IMR-90 (cell line): Measurements from ENCODE around the gene C3orf18. TPM values are rescaled to one million over a fixed set of nuclear protein-coding genes. Genes with fewer than 3 reads are reported as not detected.

Experiments
- ATAC-seq: fragments of 200-7000 bp; cut with Tn5 transposase; 2 replicates; pipeline ENCODE4 v1.9.1; 2020; ENCODE audit warnings: low read depth, mild to moderate bottlenecking, moderate library complexity
- BruUV-seq: library from RNA; stranded (reverse); fragments of 400-500 nt; replicated peaks from 2 replicates; lab custom pipeline; 2021; lab: Mats Ljungman, UMichigan
- CTCF ChIA-PET: fragments of 300-600 bp; formaldehyde crosslinking; extraction: SDS; loops from one replicate; lab custom pipeline; 2021; ENCODE audit warnings: antibody characterized with exemption; lab: Yijun Ruan, JAX
- POLR2A ChIA-PET: fragments of 300-600 bp; sonication (Branson Sonifier 250); formaldehyde crosslinking; loops from one replicate; lab custom pipeline; 2022; ENCODE audit warnings: antibody characterized with exemption; ENCODE audit not compliant: unreplicated experiment; lab: Charles Lee
- DNase-seq: peaks from one replicate; pipeline ENCODE4 v3.0.0; 2013
- H2AFZ ChIP-seq: replicated peaks from 2 replicates; pipeline ENCODE3; 2013; ENCODE audit warnings: low read length, mild to moderate bottlenecking; ENCODE audit not compliant: poor library complexity
- H2AK5ac ChIP-seq: 2 replicates; pipeline ENCODE4 v1.6.1; 2013; ENCODE audit warnings: low read depth, low read length, inconsistent platforms
- H2AK9ac ChIP-seq: replicated peaks from 2 replicates; pipeline ENCODE3; 2013; ENCODE audit warnings: mild to moderate bottlenecking, low read depth, low read length, moderate library complexity; ENCODE audit not compliant: poor library complexity
- H2BK120ac ChIP-seq: 2 replicates; pipeline ENCODE4 v1.6.1; 2013; ENCODE audit warnings: low read depth, low read length, inconsistent platforms
- H2BK15ac ChIP-seq: 3 replicates; pipeline ENCODE4 v1.6.1; 2013; ENCODE audit warnings: low read depth, low read length, inconsistent platforms
- H2BK20ac ChIP-seq: 2 replicates; pipeline ENCODE4 v1.6.1; 2013; ENCODE audit warnings: low read depth, mild to moderate bottlenecking, inconsistent platforms, low read length, moderate library complexity
- H2BK5ac ChIP-seq: 2 replicates; pipeline ENCODE4 v1.6.1; 2013; ENCODE audit warnings: mild to moderate bottlenecking, low read depth, low read length, inconsistent platforms; ENCODE audit not compliant: poor library complexity, severe bottlenecking
- H3K14ac ChIP-seq: replicated peaks from 2 replicates; pipeline ENCODE4 v1.6.1; 2013; ENCODE audit warnings: low read depth, low read length, inconsistent platforms
- H3K18ac ChIP-seq: 2 replicates; pipeline ENCODE4 v1.6.1; 2013; ENCODE audit warnings: low read depth, low read length, control low read depth
- H3K23ac ChIP-seq: 2 replicates; pipeline ENCODE4 v1.6.1; 2013; ENCODE audit warnings: low read depth, low read length, inconsistent platforms
- H3K27ac ChIP-seq: 2 replicates; pipeline ENCODE4 v1.5.1; 2013; ENCODE audit warnings: mild to moderate bottlenecking, control low read depth, low read length; ENCODE audit not compliant: insufficient read depth
- H3K27me3 ChIP-seq: 2 replicates; pipeline ENCODE4 v1.6.1; 2013; ENCODE audit warnings: low read length; ENCODE audit not compliant: control insufficient read depth, insufficient read depth
- H3K36me3 ChIP-seq: 2 replicates; pipeline ENCODE4 v1.6.1; 2013; ENCODE audit warnings: low read length, mixed read lengths; ENCODE audit not compliant: control insufficient read depth, insufficient read depth
- H3K4ac ChIP-seq: 2 replicates; pipeline ENCODE4 v1.6.1; 2013; ENCODE audit warnings: low read depth, low read length, inconsistent platforms
- H3K4me1 ChIP-seq: 2 replicates; pipeline ENCODE4 v1.6.1; 2013; ENCODE audit warnings: low read length, mixed read lengths; ENCODE audit not compliant: control insufficient read depth, insufficient read depth
- H3K4me2 ChIP-seq: 2 replicates; pipeline ENCODE4 v1.6.1; 2013; ENCODE audit warnings: low read depth, mild to moderate bottlenecking, control low read depth, low read length, moderate library complexity
- H3K4me3 ChIP-seq: 2 replicates; pipeline ENCODE4 v1.5.1; 2013; ENCODE audit warnings: low read depth, mild to moderate bottlenecking, control low read depth, low read length, moderate library complexity; ENCODE audit not compliant: insufficient read depth
- H3K56ac ChIP-seq: 2 replicates; pipeline ENCODE4 v1.6.1; 2013; ENCODE audit warnings: low read length, inconsistent platforms; ENCODE audit not compliant: insufficient read depth; ENCODE audit errors: extremely low read depth
- H3K79me1 ChIP-seq, 2 experiments: 2 replicates each; pipeline ENCODE4 v1.6.1; 2013; ENCODE audit warnings: low read length in 2 of 2, inconsistent platforms in 1 of 2, low read depth in 1 of 2
- H3K9ac ChIP-seq: 2 replicates; pipeline ENCODE4 v1.6.1; 2013; ENCODE audit warnings: low read depth, low read length, control low read depth
- H3K9me1 ChIP-seq: 2 replicates; pipeline ENCODE4 v1.6.1; 2013; ENCODE audit warnings: low read length, inconsistent platforms; ENCODE audit not compliant: insufficient read depth
- H3K9me3 ChIP-seq: 2 replicates; pipeline ENCODE4 v1.6.1; 2013; ENCODE audit warnings: low read length; ENCODE audit not compliant: control insufficient read depth, insufficient read depth
- H4K20me1 ChIP-seq: 2 replicates; pipeline ENCODE4 v1.6.1; 2013; ENCODE audit warnings: low read length, inconsistent platforms; ENCODE audit not compliant: insufficient read depth
- H4K5ac ChIP-seq: 2 replicates; pipeline ENCODE4 v1.6.1; 2013; ENCODE audit warnings: mild to moderate bottlenecking, low read depth, low read length, control low read depth
- H4K8ac ChIP-seq, 2 experiments: 2 replicates each; pipeline ENCODE4 v1.6.1; 2013; ENCODE audit warnings: low read depth in 2 of 2, low read length in 2 of 2, control low read depth in 1 of 2, inconsistent platforms in 1 of 2
- H4K91ac ChIP-seq: 2 replicates; pipeline ENCODE4 v1.6.1; 2013; ENCODE audit warnings: low read depth, low read length, inconsistent platforms; ENCODE audit not compliant: insufficient read depth
- CEBPB ChIP-seq: IDR thresholded peaks from 2 replicates; pipeline ENCODE4 v1.6.1; 2012; ENCODE audit warnings: low read depth, low read length, improper control_type of control experiment
- WGBS, 2 experiments: methylation state at CpG; one replicate each; pipeline versions ENCODE4 v1.1.5 to v1.1.7; 2013; ENCODE audit warnings: missing lambda C conversion rate in 2 of 2; ENCODE audit not compliant: insufficient read length in 1 of 2; ENCODE audit errors: extremely low coverage in 2 of 2; 5-methylcytosine and 5-hydroxymethylcytosine counted together
- dilution Hi-C: fragments of 300-500 bp; cut with HindIII; formaldehyde crosslinking; loops from one replicate; pipeline ENCODE4 v1.14.3; 2018; ENCODE audit warnings: low sequenced_read_pairs; ENCODE audit not compliant: unreplicated experiment
- in situ Hi-C: fragments of 300-500 bp; cut with MboI; formaldehyde crosslinking; loops from 3 replicates; pipeline ENCODE4 v1.14.3; 2019; ENCODE audit warnings: low sequenced_read_pairs, inconsistent platforms, mixed read lengths
- intact Hi-C: fragments of 100-400 bp; cut with micrococcal nuclease; formaldehyde crosslinking; loops from 2 replicates; pipeline ENCODE4 v1.10.0; 2022
- polyA plus RNA-seq, 3 experiments: library from polyadenylated mRNA; depleted of rRNA; stranded (reverse); fragments of >200 nt; gene quantifications; 2 replicates each; pipeline ENCODE4 v1.2.3, GENCODE V29; 2012; ENCODE audit warnings: low replicate concordance in 1 of 3
- total RNA-seq: library from RNA; depleted of rRNA; stranded (reverse); fragments of >200 nt; gene quantifications from 2 replicates; pipeline ENCODE4 v1.2.3, GENCODE V29; 2012

The C3orf18 gene
- total and polyA plus RNA-seq, 2 of the 4 experiments (the other 2 are of a cell fraction): 6.8 to 10.6 TPM

- no peak overlapping the region for H4K91ac ChIP-seq
- no peak for ATAC-seq
- no peak overlapping the region for H2BK120ac ChIP-seq
- H2AFZ ChIP-seq: no peak overlapping the region
- ChIA-PET POLR2A (no interaction called here), CTCF (no interaction called here)
- H3K9me1 ChIP-seq: no peaks in the 10 kb centered on the region
- no peak for TF ChIP-seq CEBPB
- no peak overlapping the region for H3K23ac ChIP-seq
- in situ Hi-C loops: no loop called here
- peaks cover 36% of the 10 kb centered on the region for H3K27me3 ChIP-seq
- H3K18ac ChIP-seq: no peak overlapping the region
- no peaks in the 10 kb centered on the region for H4K20me1 ChIP-seq
- H3K4me3 ChIP-seq: no peak overlapping the region
- intact Hi-C loops: loop anchor here (2.0 kb wide), 1 partner anchor 205 kb away; no protein-coding TSS in a partner anchor
- H2AK5ac ChIP-seq: no peak overlapping the region
- H4K5ac ChIP-seq: no peak overlapping the region
- no peak for DNase-seq
- H3K27ac ChIP-seq: no peak overlapping the region
- H3K4me2 ChIP-seq: no peak overlapping the region
- WGBS, 2 experiments: no CpG with 5 or more reads among the region's 7 CpGs
- no peak overlapping the region for H2BK20ac ChIP-seq
- no TSS peak for BruUV-seq
- H3K56ac ChIP-seq: no peak overlapping the region
- dilution Hi-C loops: no loop called here
- no peak overlapping the region for H2BK15ac ChIP-seq
- H3K14ac ChIP-seq: no peak overlapping the region
- no peaks in the 10 kb centered on the region for H3K79me1 ChIP-seq
- no peaks in the 10 kb centered on the region for H3K36me3 ChIP-seq
- no peak overlapping the region for H3K9ac ChIP-seq
- H3K4ac ChIP-seq: no peak overlapping the region
- H2BK5ac ChIP-seq: no peak overlapping the region
- H3K9me3 ChIP-seq: no peaks in the 10 kb centered on the region
- no peak overlapping the region for H4K8ac ChIP-seq
- no peak overlapping the region for H2AK9ac ChIP-seq
- H3K4me1 ChIP-seq: no peaks in the 10 kb centered on the region
These were observed 15.7 kb downstream of the C3orf18 start for GRCh38 chr3:50551681-50552435.
